K562 (cell line): Measurements from ENCODE around the gene KRT80. TPM values are rescaled to one million over a fixed set of nuclear protein-coding genes. Genes with fewer than 3 reads are reported as not detected.

Experiments
- CTCFL ChIP-seq: IDR thresholded peaks from 2 replicates; pipeline ENCODE4 v1.6.1; 2011; ENCODE audit warnings: borderline replicate concordance, low read depth, mild to moderate bottlenecking, moderate library complexity, low read length; ENCODE audit not compliant: insufficient read depth, poor library complexity, severe bottlenecking
- HDAC8 ChIP-seq: fragments of 450-650 bp; IDR thresholded peaks from 2 replicates; pipeline ENCODE4 v1.6.1; 2016; ENCODE audit warnings: mild to moderate bottlenecking, missing genetic modification characterization, moderate library complexity, missing compliant biosample characterization
- HNRNPLL ChIP-seq: fragments of 200-400 bp; formaldehyde crosslinking; IDR thresholded peaks from 2 replicates; pipeline ENCODE4 v1.6.1; 2017; ENCODE audit warnings: low read length, low read depth, mild to moderate bottlenecking; ENCODE audit not compliant: poor library complexity, severe bottlenecking
- RCOR1 ChIP-seq, 2 experiments: IDR thresholded peaks; 2 replicates each; pipeline ENCODE4 v1.6.1; 2012; ENCODE audit warnings: low read depth in 2 of 2, low read length in 2 of 2, borderline replicate concordance in 1 of 2, improper control_type of control experiment in 1 of 2
- SIRT6 ChIP-seq: IDR thresholded peaks from one replicate; pipeline ENCODE4 v1.6.1; 2012; ENCODE audit warnings: low read depth, mild to moderate bottlenecking, control low read depth, inconsistent platforms, low read length, moderate library complexity
- SMC3 ChIP-seq: conservative IDR thresholded peaks from 2 replicates; pipeline ENCODE4 v1.6.1; 2011; ENCODE audit warnings: low read depth, low read length, improper control_type of control experiment; ENCODE audit not compliant: insufficient read depth
- STAG1 ChIP-seq: sonication (generic); formaldehyde crosslinking; IDR thresholded peaks from 2 replicates; pipeline ENCODE4 v1.5.0; 2020; ENCODE audit warnings: missing genetic modification reagents, borderline replicate concordance
- TAF9B ChIP-seq: fragments of 450-650 bp; IDR thresholded peaks from 2 replicates; pipeline ENCODE4 v1.6.1; 2018; ENCODE audit warnings: mild to moderate bottlenecking; ENCODE audit not compliant: partially characterized antibody
- TARDBP ChIP-seq: fragments of 450-650 bp; IDR thresholded peaks from 2 replicates; pipeline ENCODE4 v1.6.1; 2016
- ZBTB11 ChIP-seq, 3 experiments: fragments of 200-800 bp in 1 of 3; fragments of 250-450 bp in 1 of 3; fragments of 450-650 bp in 1 of 3; sonication (Bioruptor Pico) in 1 of 3; sonication (Bioruptor generic) in 1 of 3; formaldehyde crosslinking in 1 of 3; IDR thresholded peaks; 2 replicates each; pipeline versions ENCODE4 v1.6.1 to v1.8.0; 2016 to 2022; ENCODE audit warnings: mild to moderate bottlenecking in 2 of 3, missing genetic modification characterization in 2 of 3, missing compliant biosample characterization in 1 of 3, moderate library complexity in 1 of 3
- polyA plus RNA-seq, 8 experiments: library from polyadenylated mRNA; depleted of rRNA in 4 of 8; stranded (reverse) in 5 of 8; unstranded in 3 of 8; fragments of >200 nt; fragmentation: Nextera tagmentation in 2 of 8; fragmentation: Illumina TruSeq in 1 of 8; extraction: Ambion mirVana in 2 of 8; extraction: Trizol in 1 of 8; gene quantifications; 2 replicates each; pipeline versions ENCODE4 v1.2.1 to v1.2.3, GENCODE V29; 2011 to 2014; ENCODE audit warnings: inconsistent platforms in 1 of 8, missing spikeins in 1 of 8
- total RNA-seq, 7 experiments: library from RNA; depleted of rRNA in 6 of 7; stranded (reverse); fragments of >200 nt in 6 of 7; fragmentation: Illumina TruSeq in 2 of 7; extraction: Trizol in 2 of 7; gene quantifications; 2 replicates each; pipeline versions ENCODE4 v1.2.1 to v1.2.3, GENCODE V29; 2011 to 2021; ENCODE audit warnings: low replicate concordance in 1 of 7
- TF ChIP-seq, protein P1 (sequence below): fragments of 450-650 bp; IDR thresholded peaks from 2 replicates; pipeline ENCODE4 v1.6.1; 2017; ENCODE audit warnings: antibody characterized with exemption, mild to moderate bottlenecking
- TF ChIP-seq, protein P2 (sequence below): fragments of 450-650 bp; IDR thresholded peaks from 2 replicates; pipeline ENCODE4 v1.7.0; 2016; ENCODE audit warnings: borderline replicate concordance

KRT80 gene
- total and polyA plus RNA-seq, 9 of the 15 experiments (the other 6 are each of a cell fraction or from before 2014, with no cell fraction given) = not detected

- TF ChIP-seq, protein P1, sequence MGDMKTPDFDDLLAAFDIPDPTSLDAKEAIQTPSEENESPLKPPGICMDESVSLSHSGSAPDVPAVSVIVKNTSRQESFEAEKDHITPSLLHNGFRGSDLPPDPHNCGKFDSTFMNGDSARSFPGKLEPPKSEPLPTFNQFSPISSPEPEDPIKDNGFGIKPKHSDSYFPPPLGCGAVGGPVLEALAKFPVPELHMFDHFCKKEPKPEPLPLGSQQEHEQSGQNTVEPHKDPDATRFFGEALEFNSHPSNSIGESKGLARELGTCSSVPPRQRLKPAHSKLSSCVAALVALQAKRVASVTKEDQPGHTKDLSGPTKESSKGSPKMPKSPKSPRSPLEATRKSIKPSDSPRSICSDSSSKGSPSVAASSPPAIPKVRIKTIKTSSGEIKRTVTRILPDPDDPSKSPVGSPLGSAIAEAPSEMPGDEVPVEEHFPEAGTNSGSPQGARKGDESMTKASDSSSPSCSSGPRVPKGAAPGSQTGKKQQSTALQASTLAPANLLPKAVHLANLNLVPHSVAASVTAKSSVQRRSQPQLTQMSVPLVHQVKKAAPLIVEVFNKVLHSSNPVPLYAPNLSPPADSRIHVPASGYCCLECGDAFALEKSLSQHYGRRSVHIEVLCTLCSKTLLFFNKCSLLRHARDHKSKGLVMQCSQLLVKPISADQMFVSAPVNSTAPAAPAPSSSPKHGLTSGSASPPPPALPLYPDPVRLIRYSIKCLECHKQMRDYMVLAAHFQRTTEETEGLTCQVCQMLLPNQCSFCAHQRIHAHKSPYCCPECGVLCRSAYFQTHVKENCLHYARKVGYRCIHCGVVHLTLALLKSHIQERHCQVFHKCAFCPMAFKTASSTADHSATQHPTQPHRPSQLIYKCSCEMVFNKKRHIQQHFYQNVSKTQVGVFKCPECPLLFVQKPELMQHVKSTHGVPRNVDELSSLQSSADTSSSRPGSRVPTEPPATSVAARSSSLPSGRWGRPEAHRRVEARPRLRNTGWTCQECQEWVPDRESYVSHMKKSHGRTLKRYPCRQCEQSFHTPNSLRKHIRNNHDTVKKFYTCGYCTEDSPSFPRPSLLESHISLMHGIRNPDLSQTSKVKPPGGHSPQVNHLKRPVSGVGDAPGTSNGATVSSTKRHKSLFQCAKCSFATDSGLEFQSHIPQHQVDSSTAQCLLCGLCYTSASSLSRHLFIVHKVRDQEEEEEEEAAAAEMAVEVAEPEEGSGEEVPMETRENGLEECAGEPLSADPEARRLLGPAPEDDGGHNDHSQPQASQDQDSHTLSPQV = no peak
- TF ChIP-seq RCOR1 (IDR thresholded peaks at IDR 0.05; ENCODE audit: borderline replicate concordance in 1 of 2, low read depth in 2 of 2, low read length in 2 of 2) (0 out of 4 replicates have a peak, but pooled peaks of 1 of the 2 experiments have one; percentile 11), HDAC8 (tag) (no peak), HNRNPLL (no peak), TARDBP (no peak), ZBTB11 (CRISPR knock-in tag; IDR thresholded peaks at IDR 0.05) (no peak), CTCFL (no peak), SIRT6 (no peak), TAF9B (no peak), STAG1 (CRISPR knock-in tag) (peak; percentile 93; the same call in 1 of the 2 replicates), SMC3 (peak; percentile 83)
- TF ChIP-seq, protein P2, sequence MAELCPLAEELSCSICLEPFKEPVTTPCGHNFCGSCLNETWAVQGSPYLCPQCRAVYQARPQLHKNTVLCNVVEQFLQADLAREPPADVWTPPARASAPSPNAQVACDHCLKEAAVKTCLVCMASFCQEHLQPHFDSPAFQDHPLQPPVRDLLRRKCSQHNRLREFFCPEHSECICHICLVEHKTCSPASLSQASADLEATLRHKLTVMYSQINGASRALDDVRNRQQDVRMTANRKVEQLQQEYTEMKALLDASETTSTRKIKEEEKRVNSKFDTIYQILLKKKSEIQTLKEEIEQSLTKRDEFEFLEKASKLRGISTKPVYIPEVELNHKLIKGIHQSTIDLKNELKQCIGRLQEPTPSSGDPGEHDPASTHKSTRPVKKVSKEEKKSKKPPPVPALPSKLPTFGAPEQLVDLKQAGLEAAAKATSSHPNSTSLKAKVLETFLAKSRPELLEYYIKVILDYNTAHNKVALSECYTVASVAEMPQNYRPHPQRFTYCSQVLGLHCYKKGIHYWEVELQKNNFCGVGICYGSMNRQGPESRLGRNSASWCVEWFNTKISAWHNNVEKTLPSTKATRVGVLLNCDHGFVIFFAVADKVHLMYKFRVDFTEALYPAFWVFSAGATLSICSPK = no peak
Measured at GRCh38 chr12:52156757-52157565, 34.9 kb downstream of the KRT80 start (continued).
